Heart right ventricle (tissue), 16 donors: ENCODE results near the gene CLK1. TPM values are rescaled to one million over a fixed set of nuclear protein-coding genes. Genes with fewer than 3 reads are reported as not detected.

Source experiments
- ATAC-seq, 8 donors: fragments of 200-7000 bp; cut with Tn5 transposase; one replicate each; pipeline ENCODE4 v1.9.1; 2020; ENCODE audit warnings: mild to moderate bottlenecking in 8 of 8, moderate library complexity in 8 of 8, moderate number of reproducible peaks in 1 of 8
- DNase-seq, 2 donors: peaks; one replicate each; pipeline ENCODE4 v3.0.0-alpha.2; 2020
- H3K27ac ChIP-seq, 10 donors: fragments of 200-600 bp; sonication (generic) in 2 of 10; one replicate each; pipeline versions ENCODE4 v1.5.0 to v1.8.0; 2020 to 2022; ENCODE audit warnings: mild to moderate bottlenecking in 3 of 10
- H3K27me3 ChIP-seq, 7 donors: fragments of 200-600 bp; one replicate each; pipeline ENCODE4 v1.8.0; 2021 to 2022; ENCODE audit warnings: mild to moderate bottlenecking in 2 of 7
- H3K36me3 ChIP-seq, 9 donors: fragments of 200-600 bp; sonication (generic) in 1 of 9; one replicate each; pipeline versions ENCODE4 v1.5.0 to v1.8.0; 2020 to 2022; ENCODE audit warnings: mild to moderate bottlenecking in 2 of 9
- H3K4me1 ChIP-seq, 9 donors: fragments of 200-600 bp; sonication (generic) in 1 of 9; one replicate each; pipeline versions ENCODE4 v1.5.0 to v1.8.0; 2020 to 2022; ENCODE audit warnings: mild to moderate bottlenecking in 4 of 9
- H3K4me3 ChIP-seq, 10 donors: fragments of 200-600 bp; sonication (generic) in 2 of 10; one replicate each; pipeline versions ENCODE4 v1.5.0 to v1.8.0; 2020 to 2022; ENCODE audit warnings: mild to moderate bottlenecking in 7 of 10, moderate library complexity in 2 of 10
- H3K9me3 ChIP-seq, 11 donors: fragments of 200-600 bp in 10 of 11; sonication (generic) in 2 of 11; one replicate each; pipeline versions ENCODE4 v1.5.0 to v1.8.0; 2013 to 2022; ENCODE audit warnings: mild to moderate bottlenecking in 2 of 11, control low read depth in 1 of 11, moderate library complexity in 1 of 11
- CTCF ChIP-seq, 9 donors: fragments of 200-600 bp; sonication (generic) in 2 of 9; IDR thresholded peaks; one replicate each; pipeline versions ENCODE4 v1.5.0 to v1.8.0; 2021 to 2022; ENCODE audit warnings: antibody characterized with exemption in 9 of 9, mild to moderate bottlenecking in 5 of 9, moderate library complexity in 1 of 9
- WGBS, 2 donors: extraction: QIAGEN DNeasy Blood & Tissue Kit; methylation state at CpG; one replicate each; pipeline ENCODE4 v1.1.7; 2013; ENCODE audit warnings: inconsistent platforms in 1 of 2; 5-methylcytosine and 5-hydroxymethylcytosine counted together
- intact Hi-C, 10 donors: fragments of 100-400 bp; cut with DNase I; formaldehyde crosslinking; loops; one replicate each; pipeline versions ENCODE4 v1.11.1 to v1.14.2; 2022
- polyA plus RNA-seq, 2 donors: library from polyadenylated mRNA; stranded (reverse); fragments of 200-250 nt; gene quantifications; one replicate each; pipeline ENCODE4 v1.2.3, GENCODE V29; 2013
- total RNA-seq, 10 donors: library from RNA; stranded (reverse); fragmentation: NEBNext Ultra II Directional in 3 of 10; extraction: Animal tissue kit (Norgen Biotek cat#: 25700) in 3 of 10; gene quantifications; one replicate each; pipeline versions ENCODE4 v1.2.1 to v1.2.4, GENCODE V29; 2021 to 2023
- donor health status: Arrhythmogenic right ventricular cardiomyopathy.
- donor health status: ischemic (EF 13 %, LVEDD 7.1; RV severe dilation, severe dysfunction).
- donor health status: healthy with polysubstance abuse.
- donor health status: DM: no; HTN: yes; CAD: no.
- donor health status: DM: no; HTN: no; CAD: no.
- donor health status: ischemic (EF 25% LVEDD 6.9; RV normal size, moderate dysfunction).
- donor health status: ischemic (EF 25% LVEDD 5.7; RV mildly dilated, moderate dysfunction).
- donor health status: healthy.
- donor health status: DM: yes; HTN: yes; CAD: no.
- donor health status: Ischemic cardiomyopathy.
- donor health status: ischemic (EF 35%, LVEDD 5.7; RV mildly dilated, moderate dysfunction).
- donor health status: nonischemic (EF 11% LVEDD 7.7; RV severe dilation, severe dysfunction).
- donor health status: DM: yes; HTN: yes; CAD: no.
- donor health status: PGD.
- donor health status: ischemic (EF 29% LVEDD 5.4; RV normal size, mild dysfunction).
- donor health status: nonischemic (EF 23%, LVEDD 6.1; RV moderate dilation, normal function).

The CLK1 gene
- total and polyA plus RNA-seq, 12 donors, result 30.8 to 1,166 (median 45.3) TPM

GRCh38 chr2:200905618-200906296 lies 41.3 kb upstream of the CLK1 start:
- intact Hi-C loops, result loop anchor here in 4 of 10 donors (5.0 to 10.0 kb wide), 3 partner anchors 162 to 329 kb away; no protein-coding TSS in a partner anchor
- peaks cover 0 to 89% (median 18%) of the 10 kb centered on the region in 9 donors for H3K36me3 ChIP-seq

GRCh38 chr2:200901459-200902072 lies 37.1 kb upstream of the CLK1 start:
- peak; percentile 51 to 86 (median 76) for TF ChIP-seq CTCF (IDR thresholded peaks at IDR 0.05)
- WGBS, 2 donors, result 6% methylated on average over 4 of the region's 4 CpGs
- peaks cover 0 to 88% (median 21%) of the 10 kb centered on the region in 9 donors for H3K36me3 ChIP-seq
- DNase-seq, result peak in 1 of 2 donors; percentile 66
- H3K4me1 ChIP-seq, result peaks cover 0 to 18% (median 5%) of the 10 kb centered on the region in 9 donors
- intact Hi-C loops, result loop anchor here in 9 of 10 donors (2.0 to 10.0 kb wide), 8 partner anchors 166 to 333 kb away; no protein-coding TSS in a partner anchor
- peak; percentile 77 to 88 (median 82) for ATAC-seq
- peak overlapping the region in 3 of 10 donors; percentile 6 to 51 (median 19) for H3K27ac ChIP-seq
- no peaks in the 10 kb centered on the region for H3K27me3 ChIP-seq
- no peak overlapping the region for H3K4me3 ChIP-seq
- H3K9me3 ChIP-seq, result no peaks in the 10 kb centered on the region

More at GRCh38 chr2:200905618-200906296, 41.3 kb upstream of the CLK1 start:
- TF ChIP-seq CTCF (IDR thresholded peaks at IDR 0.05), result peak; percentile 33 to 82 (median 72)
- Histone ChIP-seq H3K4me3 (no peak overlapping the region), H3K9me3 (no peaks in the 10 kb centered on the region), H3K27ac (peak overlapping the region in 2 of 10 donors; percentile 3 to 4), H3K4me1 (peaks cover 0 to 18% (median 5%) of the 10 kb centered on the region in 9 donors), H3K27me3 (no peaks in the 10 kb centered on the region)
- 48 to 50% methylated on average over 2 of the region's 2 CpGs for WGBS, 2 donors
- DNase-seq (peak; percentile 64 to 65), ATAC-seq (peak; percentile 73 to 84 (median 78))

- TF ChIP-seq CTCF (IDR thresholded peaks at IDR 0.05), result no peak
- H3K27ac ChIP-seq, result no peak overlapping the region
- intact Hi-C loops, result no loop called here
- peaks cover 0 to 94% (median 21%) of the 10 kb centered on the region in 9 donors for H3K36me3 ChIP-seq
- H3K9me3 ChIP-seq, result no peaks in the 10 kb centered on the region
- ATAC-seq (no peak), DNase-seq (no peak)
- H3K27me3 ChIP-seq, result no peaks in the 10 kb centered on the region
- H3K4me1 ChIP-seq, result peaks cover 0 to 17% (median 5%) of the 10 kb centered on the region in 9 donors
- H3K4me3 ChIP-seq, result no peak overlapping the region
Measured at GRCh38 chr2:200899482-200899881, 35.0 kb upstream of the CLK1 start.
